Measurements from ENCODE around the gene DCAF8L1. TPM values are rescaled to one million over a fixed set of nuclear protein-coding genes. Genes with fewer than 3 reads are reported as not detected.
"Not testable (repeated sequence)": the region's sequence is repeated elsewhere in the genome, so short reads cannot be mapped to it uniquely, and the experiment has no call there.

DCAF8L1 gene
- total RNA-seq, 4 donors from 2014 or later = 0.08 TPM; not detected in 3

DNA sequence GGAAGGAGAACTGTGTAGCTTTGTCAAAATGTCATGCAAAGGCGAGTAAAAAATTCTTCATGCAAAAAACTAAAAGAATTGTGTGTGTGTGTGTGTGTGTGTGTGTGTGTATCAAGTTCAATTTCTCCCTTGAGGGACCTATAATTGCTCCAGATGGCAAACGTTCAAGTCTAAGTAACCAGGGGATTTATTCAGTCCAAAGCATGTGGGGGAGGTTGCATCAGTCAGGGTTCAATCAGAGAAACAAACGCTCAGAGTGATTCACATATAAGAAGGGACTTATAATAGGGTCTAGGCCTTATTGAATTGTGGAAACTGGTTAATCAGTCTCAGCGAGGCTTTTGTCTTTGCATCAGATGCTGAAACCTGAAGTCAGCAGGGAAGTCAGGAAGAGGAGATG lies 5.0 kb downstream of the DCAF8L1 start:
- 47 to 51% methylated on average over 2 to 3 of the region's 4 CpGs for WGBS, 2 donors (ENCODE audit: low coverage in 1 of 2)
- no peak for ATAC-seq
- no peak for TF ChIP-seq POLR2A (IDR thresholded peaks at IDR 0.05)
- TF ChIP-seq POLR2AphosphoS5 (IDR thresholded peaks at IDR 0.05) = no peak
- Histone ChIP-seq H3K27me3 (no peaks in the 10 kb centered on the region), H3K27ac (no peak overlapping the region), H3K36me3 (no peaks in the 10 kb centered on the region), H3K4me1 (no peaks in the 10 kb centered on the region), H3K9me3 (no peaks in the 10 kb centered on the region), H3K4me3 (no peak overlapping the region)

DNA sequence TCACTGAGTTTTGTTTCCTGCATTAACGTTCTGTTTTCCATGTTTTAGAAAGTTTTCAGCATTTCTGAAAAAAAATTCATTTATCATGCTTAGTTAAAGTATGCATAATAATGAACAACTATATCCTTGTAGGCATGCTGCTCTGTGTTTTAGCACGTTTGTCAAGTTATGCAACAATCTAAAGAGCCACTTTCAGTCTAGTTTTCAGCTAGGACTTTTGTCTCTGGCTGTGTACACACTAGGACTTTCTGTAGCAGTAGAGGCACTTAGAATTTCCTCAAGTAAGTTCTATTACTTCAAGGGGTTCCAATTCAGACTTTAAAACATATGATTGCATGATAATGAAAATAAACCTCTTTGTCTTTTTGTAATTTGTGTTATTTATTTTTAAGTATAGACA lies 12.4 kb downstream of the DCAF8L1 start:
- H3K36me3 ChIP-seq = no peaks in the 10 kb centered on the region
- H3K27ac ChIP-seq = no peak overlapping the region
- no peaks in the 10 kb centered on the region for H3K27me3 ChIP-seq
- no peak for ATAC-seq
- no peak overlapping the region for H3K4me3 ChIP-seq
- 38 to 44% methylated on average over 2 of the region's 2 CpGs for WGBS, 2 donors (ENCODE audit: low coverage in 1 of 2)
- no peak for TF ChIP-seq POLR2A (IDR thresholded peaks at IDR 0.05)
- TF ChIP-seq EP300 (IDR thresholded peaks at IDR 0.05) = no peak
- TF ChIP-seq, protein P1, sequence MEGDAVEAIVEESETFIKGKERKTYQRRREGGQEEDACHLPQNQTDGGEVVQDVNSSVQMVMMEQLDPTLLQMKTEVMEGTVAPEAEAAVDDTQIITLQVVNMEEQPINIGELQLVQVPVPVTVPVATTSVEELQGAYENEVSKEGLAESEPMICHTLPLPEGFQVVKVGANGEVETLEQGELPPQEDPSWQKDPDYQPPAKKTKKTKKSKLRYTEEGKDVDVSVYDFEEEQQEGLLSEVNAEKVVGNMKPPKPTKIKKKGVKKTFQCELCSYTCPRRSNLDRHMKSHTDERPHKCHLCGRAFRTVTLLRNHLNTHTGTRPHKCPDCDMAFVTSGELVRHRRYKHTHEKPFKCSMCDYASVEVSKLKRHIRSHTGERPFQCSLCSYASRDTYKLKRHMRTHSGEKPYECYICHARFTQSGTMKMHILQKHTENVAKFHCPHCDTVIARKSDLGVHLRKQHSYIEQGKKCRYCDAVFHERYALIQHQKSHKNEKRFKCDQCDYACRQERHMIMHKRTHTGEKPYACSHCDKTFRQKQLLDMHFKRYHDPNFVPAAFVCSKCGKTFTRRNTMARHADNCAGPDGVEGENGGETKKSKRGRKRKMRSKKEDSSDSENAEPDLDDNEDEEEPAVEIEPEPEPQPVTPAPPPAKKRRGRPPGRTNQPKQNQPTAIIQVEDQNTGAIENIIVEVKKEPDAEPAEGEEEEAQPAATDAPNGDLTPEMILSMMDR (IDR thresholded peaks at IDR 0.05) = no peak
- TF ChIP-seq POLR2AphosphoS5 (IDR thresholded peaks at IDR 0.05) = no peak
- no peaks in the 10 kb centered on the region for H3K4me1 ChIP-seq
- H3K9me3 ChIP-seq = no peaks in the 10 kb centered on the region

DNA sequence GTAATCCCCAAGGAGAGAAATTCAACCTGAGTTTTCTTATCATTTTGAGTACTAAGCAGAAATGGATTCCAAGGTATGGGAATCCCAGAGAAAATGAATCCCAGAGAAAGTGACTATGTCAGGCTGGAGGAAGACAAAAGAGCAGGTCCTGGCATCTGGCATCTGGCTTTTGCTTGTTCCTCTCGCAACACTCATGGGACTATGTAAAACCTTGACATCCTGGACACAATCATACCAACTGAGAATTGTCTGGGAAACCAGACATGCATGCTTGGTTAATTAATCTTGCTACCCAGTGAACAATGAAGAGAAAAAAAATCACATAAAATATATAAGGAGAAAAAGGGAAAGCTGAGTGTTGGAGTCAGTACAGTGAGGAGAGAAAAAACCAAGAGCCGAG lies 12.9 kb downstream of the DCAF8L1 start:
- H3K36me3 ChIP-seq = no peaks in the 10 kb centered on the region
- H3K4me3 ChIP-seq = no peak overlapping the region
- WGBS, 2 donors (ENCODE audit: low coverage in 1 of 2) = 40 to 54% methylated on average over 1 to 2 of the region's 2 CpGs

DNA sequence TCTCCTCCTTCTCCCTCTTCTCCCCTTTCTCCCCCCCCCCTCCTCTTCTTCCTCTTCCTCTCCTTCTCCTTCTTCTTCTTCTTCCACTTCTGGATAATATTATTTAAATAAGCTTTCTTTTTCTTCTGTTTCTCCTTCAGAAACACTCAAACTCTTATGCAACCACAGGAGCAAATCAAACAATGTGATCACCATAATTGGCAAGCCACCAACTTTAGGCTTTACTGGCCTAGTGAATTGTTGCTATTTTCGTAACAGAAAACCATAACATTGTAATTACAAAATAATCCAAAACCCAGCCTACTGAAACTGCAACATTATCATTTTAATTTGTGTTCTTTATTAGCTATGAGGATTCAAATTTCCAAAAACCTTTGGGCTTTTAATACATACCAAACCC lies 14.3 kb downstream of the DCAF8L1 start:
- ATAC-seq = no peak
- H3K9me3 ChIP-seq = no peaks in the 10 kb centered on the region
- H3K27ac ChIP-seq = no peak overlapping the region
- WGBS, 2 donors (ENCODE audit: low coverage in 1 of 2) = 6 to 17% methylated on average over 1 of the region's 1 CpG
- H3K4me1 ChIP-seq = no peaks in the 10 kb centered on the region
- TF ChIP-seq POLR2AphosphoS5 (IDR thresholded peaks at IDR 0.05) = no peak
- TF ChIP-seq EP300 (IDR thresholded peaks at IDR 0.05) = no peak
- TF ChIP-seq POLR2A (IDR thresholded peaks at IDR 0.05) = no peak
- TF ChIP-seq, protein P1 (IDR thresholded peaks at IDR 0.05) = no peak
- H3K36me3 ChIP-seq = no peaks in the 10 kb centered on the region
- no peak overlapping the region for H3K4me3 ChIP-seq
- H3K27me3 ChIP-seq = no peaks in the 10 kb centered on the region

More for the DNA sequence above, 12.9 kb downstream of the DCAF8L1 start:
- Histone ChIP-seq H3K27ac (no peak overlapping the region), H3K4me1 (no peaks in the 10 kb centered on the region), H3K27me3 (no peaks in the 10 kb centered on the region), H3K9me3 (no peaks in the 10 kb centered on the region)
- no peak for ATAC-seq
- TF ChIP-seq EP300 (IDR thresholded peaks at IDR 0.05) (no peak), POLR2A (IDR thresholded peaks at IDR 0.05) (no peak), POLR2AphosphoS5 (IDR thresholded peaks at IDR 0.05) (no peak)
- TF ChIP-seq, protein P1 (IDR thresholded peaks at IDR 0.05) = no peak

DNA sequence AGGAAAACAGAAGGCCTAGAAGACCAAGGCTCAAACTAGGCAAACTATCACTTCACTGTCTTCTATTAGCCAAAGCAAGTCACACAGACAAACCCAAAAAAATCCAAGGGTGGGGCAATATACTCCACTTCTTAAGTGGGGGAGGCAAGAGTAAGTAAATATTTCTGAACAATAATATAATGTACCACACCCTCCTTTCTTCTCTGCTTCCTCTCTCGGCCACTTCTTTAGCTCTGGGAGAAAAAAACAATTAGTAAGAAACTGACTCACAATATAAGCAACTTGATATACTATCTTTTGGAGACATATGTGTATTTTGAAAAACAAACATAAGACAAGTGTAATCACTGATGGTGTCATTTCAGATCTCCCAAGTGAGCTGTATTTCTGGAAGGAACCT lies 14.8 kb downstream of the DCAF8L1 start:
- TF ChIP-seq POLR2A (IDR thresholded peaks at IDR 0.05) (no peak), EP300 (IDR thresholded peaks at IDR 0.05) (no peak), POLR2AphosphoS5 (IDR thresholded peaks at IDR 0.05) (no peak)
- TF ChIP-seq, protein P1 (IDR thresholded peaks at IDR 0.05) = no peak
- WGBS, 2 donors (ENCODE audit: low coverage in 1 of 2) = 45 to 64% methylated on average over 1 of the region's 1 CpG
- Histone ChIP-seq H3K36me3 (no peaks in the 10 kb centered on the region), H3K9me3 (no peaks in the 10 kb centered on the region), H3K4me1 (no peaks in the 10 kb centered on the region), H3K27ac (no peak overlapping the region), H3K27me3 (no peaks in the 10 kb centered on the region), H3K4me3 (no peak overlapping the region)
- no peak for ATAC-seq

DNA sequence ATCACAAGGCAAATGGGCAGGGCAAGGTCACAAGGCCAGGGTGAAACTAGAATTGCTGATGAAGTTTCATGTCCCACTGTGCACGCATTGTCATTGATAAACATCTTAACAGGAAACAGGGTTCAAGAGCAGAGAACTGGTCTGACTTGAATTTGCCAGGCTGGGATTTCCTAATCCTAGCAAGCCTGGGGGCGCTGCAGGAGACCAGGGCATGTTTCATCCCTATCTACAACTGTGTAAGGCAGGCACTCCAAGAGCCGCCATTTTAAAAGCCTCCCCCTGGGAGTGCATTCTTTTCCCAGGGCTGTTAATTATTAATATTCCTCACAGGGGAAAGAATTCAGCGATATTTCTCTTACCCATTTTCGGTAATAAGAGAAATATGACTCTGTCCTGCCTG lies 15.9 kb downstream of the DCAF8L1 start:
- not testable (repeated sequence) for H3K27me3 ChIP-seq, H3K36me3 ChIP-seq, H3K27ac ChIP-seq, H3K4me3 ChIP-seq, H3K9me3 ChIP-seq, H3K4me1 ChIP-seq, ATAC-seq
- WGBS, 2 donors (ENCODE audit: low coverage in 1 of 2) = 90 to 97% methylated on average over 2 to 5 of the region's 5 CpGs

Measured in gastroesophageal sphincter (tissue), 4 donors.